Spleen (tissue), 7 donors: Measurements from ENCODE around the gene PTTG1.

Experiments
- CTCF ChIP-seq, 11 experiments: fragments of 200-600 bp in 7 of 11; fragments of 450-650 bp in 4 of 11; sonication (generic) in 4 of 11; IDR thresholded peaks in 8 of 11; conservative IDR thresholded peaks in 3 of 11; 1 replicate in 7 of 11; 2 replicates in 4 of 11; pipeline versions ENCODE4 v1.4.0 to v1.8.0; 2016 to 2021; ENCODE audit warnings: antibody characterized with exemption in 11 of 11, inconsistent platforms in 4 of 11, mild to moderate bottlenecking in 1 of 11
- POLR2A ChIP-seq, 3 donors: fragments of 450-650 bp; IDR thresholded peaks; one replicate each; pipeline ENCODE4 v1.5.1; 2017; ENCODE audit warnings: antibody characterized with exemption in 3 of 3, mild to moderate bottlenecking in 1 of 3
- POLR2AphosphoS5 ChIP-seq, 3 donors: sonication (generic); formaldehyde crosslinking; IDR thresholded peaks; one replicate each; pipeline ENCODE4 v1.5.1; 2017; ENCODE audit warnings: antibody characterized with exemption in 3 of 3
- donor health status: DM: no; HTN: no; CAD: no; lungs with moderate emphysema.
- donor health status: DM: no; HTN: no; CAD: no.
- donor health status: DM: no; HTN: no; CAD: no.

- TF ChIP-seq POLR2A (IDR thresholded peaks at IDR 0.05), result no peak
- no peak for TF ChIP-seq CTCF (IDR thresholded peaks at IDR 0.05 in 8 of 11, conservative IDR thresholded peaks at IDR 0.05 in 3 of 11)
- TF ChIP-seq POLR2AphosphoS5 (IDR thresholded peaks at IDR 0.05), result no peak
Measured at GRCh38 chr5:160475864-160476438, 54.3 kb downstream of the PTTG1 start.
